SK-N-MC (cell line): Measurements from ENCODE around the gene SNX20.

Experiments
- EZH2 ChIP-seq: fragments of 200-600 bp; sonication (generic); IDR thresholded peaks from one replicate; pipeline ENCODE4 v1.6.1; 2017; ENCODE audit warnings: antibody characterized with exemption
- POLR2AphosphoS5 ChIP-seq: IDR thresholded peaks from 2 replicates; pipeline ENCODE4 v1.6.1; 2012; ENCODE audit warnings: mild to moderate bottlenecking, low read depth, low read length, borderline replicate concordance

GRCh38 chr16:50653633-50654519 is 27.2 kb downstream of the SNX20 start:
- TF ChIP-seq POLR2AphosphoS5: no peak
- no peak for TF ChIP-seq EZH2
